H9 (cell line): ENCODE measurements around the gene DHX58. TPM values are rescaled to one million over a fixed set of nuclear protein-coding genes. Genes with fewer than 3 reads are reported as not detected.

ENCODE experiments used
- DNase-seq: peaks from one replicate; pipeline ENCODE4 v3.0.0-alpha.2; 2017
- H2AFZ ChIP-seq: one replicate; pipeline ENCODE4 v1.6.1; 2013; ENCODE audit warnings: mild to moderate bottlenecking, low read length, control low read depth, moderate library complexity
- H2AK5ac ChIP-seq: 2 replicates; pipeline ENCODE4 v1.6.1; 2013; ENCODE audit warnings: low read length, control low read depth, mixed read lengths; ENCODE audit not compliant: insufficient read length
- H2BK120ac ChIP-seq: one replicate; pipeline ENCODE4 v1.6.1; 2013; ENCODE audit warnings: low read depth, mild to moderate bottlenecking, low read length, control low read depth, inconsistent platforms; ENCODE audit not compliant: poor library complexity, severe bottlenecking
- H2BK12ac ChIP-seq: 2 replicates; pipeline ENCODE4 v1.6.1; 2013; ENCODE audit warnings: low read length, control low read depth, mixed read lengths, low read depth; ENCODE audit not compliant: insufficient read length
- H2BK15ac ChIP-seq: 2 replicates; pipeline ENCODE4 v1.6.1; 2013; ENCODE audit warnings: low read depth, low read length, control low read depth
- H2BK20ac ChIP-seq: one replicate; pipeline ENCODE4 v1.6.1; 2013; ENCODE audit warnings: low read depth, mild to moderate bottlenecking, low read length, control low read depth, inconsistent platforms; ENCODE audit not compliant: poor library complexity, severe bottlenecking
- H2BK5ac ChIP-seq: 2 replicates; pipeline ENCODE4 v1.6.1; 2013; ENCODE audit warnings: low read length, control low read depth, mixed read lengths; ENCODE audit not compliant: insufficient read length
- H3K14ac ChIP-seq: 2 replicates; pipeline ENCODE4 v1.6.1; 2013; ENCODE audit warnings: low read length, control low read depth; ENCODE audit not compliant: insufficient read depth
- H3K18ac ChIP-seq: 2 replicates; pipeline ENCODE4 v1.6.1; 2013; ENCODE audit warnings: low read depth, mild to moderate bottlenecking, mixed read lengths, low read length, control low read depth; ENCODE audit not compliant: insufficient read length
- H3K23ac ChIP-seq: 2 replicates; pipeline ENCODE4 v1.6.1; 2013; ENCODE audit warnings: low read length, control low read depth, mixed read lengths, low read depth; ENCODE audit not compliant: insufficient read length
- H3K23me2 ChIP-seq: 2 replicates; pipeline ENCODE4 v1.6.1; 2013; ENCODE audit warnings: low read depth, mild to moderate bottlenecking, mixed read lengths, low read length, control low read depth; ENCODE audit not compliant: insufficient read length, poor library complexity, severe bottlenecking
- H3K27ac ChIP-seq: 2 replicates; pipeline ENCODE4 v1.5.1; 2013; ENCODE audit warnings: low read length, control low read depth, mixed read lengths, low read depth; ENCODE audit not compliant: insufficient read length
- H3K27me3 ChIP-seq: 2 replicates; pipeline ENCODE4 v1.6.1; 2013; ENCODE audit warnings: low read length, control low read depth, inconsistent platforms; ENCODE audit not compliant: insufficient read depth
- H3K4ac ChIP-seq: 2 replicates; pipeline ENCODE4 v1.6.1; 2013; ENCODE audit warnings: low read depth, mild to moderate bottlenecking, control low read depth, inconsistent platforms, low read length, moderate library complexity
- H3K4me1 ChIP-seq: 2 replicates; pipeline ENCODE4 v1.6.1; 2013; ENCODE audit warnings: low read length, control low read depth, inconsistent platforms; ENCODE audit not compliant: insufficient read depth
- H3K4me2 ChIP-seq: 2 replicates; pipeline ENCODE4 v1.6.1; 2013; ENCODE audit warnings: low read length, control low read depth, mixed read lengths; ENCODE audit not compliant: insufficient read length, insufficient read depth
- H3K56ac ChIP-seq: 2 replicates; pipeline ENCODE4 v1.6.1; 2013; ENCODE audit warnings: low read depth, mild to moderate bottlenecking, mixed read lengths, low read length, control low read depth; ENCODE audit not compliant: insufficient read length
- H3K79me1 ChIP-seq: 2 replicates; pipeline ENCODE4 v1.6.1; 2013; ENCODE audit warnings: low read depth, mild to moderate bottlenecking, moderate library complexity, low read length, control low read depth, inconsistent platforms; ENCODE audit not compliant: insufficient read depth, poor library complexity, severe bottlenecking
- H3K79me2 ChIP-seq: 2 replicates; pipeline ENCODE4 v1.6.1; 2013; ENCODE audit warnings: low read length, control low read depth, inconsistent platforms; ENCODE audit not compliant: insufficient read depth
- H3K9ac ChIP-seq: 2 replicates; pipeline ENCODE4 v1.6.1; 2013; ENCODE audit warnings: low read length, control low read depth, mixed read lengths; ENCODE audit not compliant: insufficient read length; ENCODE audit errors: extremely low read depth
- H3K9me3 ChIP-seq: one replicate; pipeline ENCODE4 v1.6.1; 2013; ENCODE audit warnings: low read depth, low read length, inconsistent platforms; ENCODE audit not compliant: control insufficient read depth
- H3T11ph ChIP-seq: one replicate; pipeline ENCODE4 v1.6.1; 2013; ENCODE audit warnings: mild to moderate bottlenecking, low read length, control low read depth, inconsistent platforms
- H4K20me1 ChIP-seq: one replicate; pipeline ENCODE4 v1.6.1; 2013; ENCODE audit not compliant: control insufficient read depth, insufficient read length, insufficient read depth
- H4K5ac ChIP-seq: 2 replicates; pipeline ENCODE4 v1.6.1; 2013; ENCODE audit warnings: low read depth, mild to moderate bottlenecking, mixed read lengths, low read length, control low read depth; ENCODE audit not compliant: insufficient read length
- H4K8ac ChIP-seq: replicated peaks from 2 replicates; pipeline ENCODE4 v1.6.1; 2013; ENCODE audit warnings: low read length, control low read depth, mixed read lengths, low read depth; ENCODE audit not compliant: insufficient read length
- H4K91ac ChIP-seq: 2 replicates; pipeline ENCODE4 v1.6.1; 2013; ENCODE audit warnings: low read depth, mild to moderate bottlenecking, moderate library complexity, mixed read lengths, low read length, control low read depth; ENCODE audit not compliant: insufficient read length
- H3K27ac Mint-ChIP-seq, 3 experiments: 2 replicates in 2 of 3; 3 replicates in 1 of 3; pipeline ENCODE4 v1.8.0; 2020 to 2021; ENCODE audit warnings: mixed read lengths in 3 of 3, mild to moderate bottlenecking in 1 of 3, moderate library complexity in 1 of 3
- H3K27me3 Mint-ChIP-seq: 2 replicates; pipeline ENCODE4 v1.8.0; 2021; ENCODE audit warnings: low read depth, mild to moderate bottlenecking, moderate library complexity, mixed read lengths
- H3K36me3 Mint-ChIP-seq, 3 experiments: 2 replicates in 2 of 3; 3 replicates in 1 of 3; pipeline ENCODE4 v1.8.0; 2020 to 2021; ENCODE audit warnings: low read depth in 3 of 3, mixed read lengths in 3 of 3; ENCODE audit not compliant: insufficient read depth in 1 of 3
- H3K4me1 Mint-ChIP-seq, 2 experiments: 2 replicates each; pipeline ENCODE4 v1.8.0; 2020; ENCODE audit warnings: mixed read lengths in 2 of 2
- H3K4me3 Mint-ChIP-seq, 2 experiments: 2 replicates in 1 of 2; 3 replicates in 1 of 2; pipeline ENCODE4 v1.8.0; 2020 to 2021; ENCODE audit warnings: mild to moderate bottlenecking in 2 of 2, mixed read lengths in 2 of 2, moderate library complexity in 1 of 2
- H3K9me3 Mint-ChIP-seq, 2 experiments: 2 replicates in 1 of 2; 3 replicates in 1 of 2; pipeline ENCODE4 v1.8.0; 2020; ENCODE audit warnings: mild to moderate bottlenecking in 2 of 2, mixed read lengths in 2 of 2, moderate library complexity in 1 of 2
- WGBS: extraction: QIAGEN DNeasy Blood & Tissue Kit; methylation state at CpG from one replicate; pipeline ENCODE4 v1.1.7; 2013; ENCODE audit warnings: missing lambda C conversion rate, low lambda C conversion rate, mixed read lengths; ENCODE audit not compliant: insufficient read length; ENCODE audit errors: extremely low coverage; 5-methylcytosine and 5-hydroxymethylcytosine counted together
- total RNA-seq: library from RNA; stranded (reverse); gene quantifications from 2 replicates; pipeline ENCODE4 v1.2.1, GENCODE V29; 2021
- TF ChIP-seq, protein P1 (sequence below): fragments of 200-600 bp; sonication (generic); conservative IDR thresholded peaks from 3 replicates; pipeline ENCODE4 v1.8.0; 2021; ENCODE audit warnings: antibody characterized with exemption, mild to moderate bottlenecking

The DHX58 gene
- total RNA-seq, 1 experiment from 2014 or later = 3.9 TPM

DNA sequence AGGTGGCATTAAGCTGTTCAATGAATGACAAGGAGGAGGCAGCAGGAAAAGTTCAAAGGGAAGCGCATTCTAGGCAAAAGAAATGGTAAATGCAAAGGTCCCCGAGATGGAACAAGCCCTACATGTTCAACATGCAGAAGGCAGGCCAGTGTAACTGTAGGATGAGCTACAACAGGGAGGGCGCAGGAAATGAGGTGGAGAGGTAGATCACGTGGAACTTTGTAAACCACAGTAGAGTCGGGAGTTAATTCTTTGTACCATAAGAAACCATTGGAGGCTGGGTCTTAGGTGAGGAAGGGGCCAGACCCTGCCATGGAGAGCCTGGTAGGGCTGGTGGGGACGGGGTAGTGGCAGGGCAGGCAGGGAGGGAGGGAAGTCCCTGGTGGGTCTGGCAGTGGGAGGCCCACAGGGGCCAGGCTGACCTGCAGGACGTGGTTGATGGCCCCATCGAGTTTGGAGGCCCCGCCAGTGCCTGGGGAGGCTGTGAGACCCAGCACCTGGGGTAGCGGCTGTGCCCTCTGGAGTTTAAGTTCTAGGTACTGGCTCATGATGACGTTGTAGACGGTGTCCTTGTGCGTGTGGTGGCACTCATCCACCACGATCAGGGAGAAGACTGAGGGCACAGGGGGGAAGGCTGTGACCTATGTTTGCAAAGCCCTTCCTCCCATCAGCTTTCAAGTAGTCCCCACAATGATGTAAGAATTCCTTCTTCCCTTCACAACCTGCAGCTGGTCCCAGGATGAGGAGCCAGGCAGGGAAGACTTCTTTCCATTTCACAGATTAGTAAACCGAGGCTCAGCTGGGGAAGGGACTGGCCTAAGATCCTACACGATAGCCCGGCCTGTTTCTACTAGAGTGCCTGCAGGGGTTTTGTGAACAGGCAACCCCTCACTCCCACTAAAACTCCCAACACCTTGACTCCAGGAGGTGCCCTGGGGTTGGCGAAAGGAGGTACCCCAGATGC is 1.9 kb downstream of the DHX58 start:
- Histone ChIP-seq H4K20me1 (no peaks in the 10 kb centered on the region), H2BK15ac (no peak overlapping the region), H3K56ac (no peak overlapping the region), H4K8ac (no peak overlapping the region), H3K14ac (no peak overlapping the region; the same call in 1 of the 2 replicates), H2BK20ac (no peak overlapping the region), H4K5ac (no peak overlapping the region), H3T11ph (no peak overlapping the region), H3K4me1 (peaks cover 4% of the 10 kb centered on the region; the same call in 1 of the 2 replicates), H2AK5ac (no peak overlapping the region), H3K18ac (no peak overlapping the region), H2BK5ac (no peak overlapping the region), H3K79me1 (no peaks in the 10 kb centered on the region), H3K27me3 (no peaks in the 10 kb centered on the region), H3K9me3 (no peaks in the 10 kb centered on the region), H3K27ac (no peak overlapping the region), H3K23me2 (no peaks in the 10 kb centered on the region), H2BK120ac (no peak overlapping the region), H4K91ac (no peak overlapping the region), H2AFZ (no peak overlapping the region), H2BK12ac (no peak overlapping the region), H3K9ac (no peak overlapping the region), H3K79me2 (no peaks in the 10 kb centered on the region), H3K23ac (no peak overlapping the region), H3K4ac (no peak overlapping the region), H3K4me2 (no peak overlapping the region)
- TF ChIP-seq, protein P1, sequence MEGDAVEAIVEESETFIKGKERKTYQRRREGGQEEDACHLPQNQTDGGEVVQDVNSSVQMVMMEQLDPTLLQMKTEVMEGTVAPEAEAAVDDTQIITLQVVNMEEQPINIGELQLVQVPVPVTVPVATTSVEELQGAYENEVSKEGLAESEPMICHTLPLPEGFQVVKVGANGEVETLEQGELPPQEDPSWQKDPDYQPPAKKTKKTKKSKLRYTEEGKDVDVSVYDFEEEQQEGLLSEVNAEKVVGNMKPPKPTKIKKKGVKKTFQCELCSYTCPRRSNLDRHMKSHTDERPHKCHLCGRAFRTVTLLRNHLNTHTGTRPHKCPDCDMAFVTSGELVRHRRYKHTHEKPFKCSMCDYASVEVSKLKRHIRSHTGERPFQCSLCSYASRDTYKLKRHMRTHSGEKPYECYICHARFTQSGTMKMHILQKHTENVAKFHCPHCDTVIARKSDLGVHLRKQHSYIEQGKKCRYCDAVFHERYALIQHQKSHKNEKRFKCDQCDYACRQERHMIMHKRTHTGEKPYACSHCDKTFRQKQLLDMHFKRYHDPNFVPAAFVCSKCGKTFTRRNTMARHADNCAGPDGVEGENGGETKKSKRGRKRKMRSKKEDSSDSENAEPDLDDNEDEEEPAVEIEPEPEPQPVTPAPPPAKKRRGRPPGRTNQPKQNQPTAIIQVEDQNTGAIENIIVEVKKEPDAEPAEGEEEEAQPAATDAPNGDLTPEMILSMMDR = no peak
- DNase-seq = no peak
- H3K27ac Mint-ChIP-seq = no peak overlapping the region
- H3K36me3 Mint-ChIP-seq = peaks cover 6 to 17% (median 15%) of the 10 kb centered on the region in 3 experiments; a peak in 6 of 7 replicates
- H3K4me3 Mint-ChIP-seq = no peak overlapping the region; a peak in 1 of 5 replicates
- no peaks in the 10 kb centered on the region for H3K9me3 Mint-ChIP-seq
- H3K27me3 Mint-ChIP-seq = peaks cover 9% of the 10 kb centered on the region
- H3K4me1 Mint-ChIP-seq = peaks cover 21 to 29% of the 10 kb centered on the region in 2 experiments
- WGBS = no CpG with 5 or more reads among the region's 18 CpGs
